Activated CD4-positive, alpha-beta T cell treated with anti-CD3 and anti-CD28 coated beads, Interleukin-2, amount 10 ng/mL, durations not matched to agents 24 days and 14 days (primary cell): Measurements from ENCODE around the gene TRIM33. TPM values are rescaled to one million over a fixed set of nuclear protein-coding genes. Genes with fewer than 3 reads are reported as not detected.

Experiments
- DNase-seq: peaks from one replicate; pipeline ENCODE4 v3.0.0; 2022
- H3K27ac Mint-ChIP-seq: one replicate; pipeline ENCODE4 v1.8.0; 2022; ENCODE audit warnings: mild to moderate bottlenecking, mixed read lengths
- H3K27me3 Mint-ChIP-seq: one replicate; pipeline ENCODE4 v1.8.0; 2022; ENCODE audit warnings: mixed read lengths
- H3K36me3 Mint-ChIP-seq: one replicate; pipeline ENCODE4 v1.8.0; 2022; ENCODE audit warnings: low read depth, mild to moderate bottlenecking, mixed read lengths
- H3K4me1 Mint-ChIP-seq: one replicate; pipeline ENCODE4 v1.8.0; 2021; ENCODE audit warnings: mixed read lengths
- H3K4me3 Mint-ChIP-seq: one replicate; pipeline ENCODE4 v1.8.0; 2022; ENCODE audit warnings: mild to moderate bottlenecking, moderate library complexity, mixed read lengths
- H3K9me3 Mint-ChIP-seq: one replicate; pipeline ENCODE4 v1.8.0; 2021; ENCODE audit warnings: mixed read lengths
- intact Hi-C: fragments of 100-400 bp; cut with micrococcal nuclease; formaldehyde crosslinking; loops from one replicate; pipeline ENCODE4 v1.15.1; 2023
- total RNA-seq: library from RNA; stranded (reverse); gene quantifications from 2 replicates; pipeline ENCODE4 v1.2.3, GENCODE V29; 2022

The TRIM33 gene
- total RNA-seq = 37.7 and 39.7 TPM in 2 replicates

DNA sequence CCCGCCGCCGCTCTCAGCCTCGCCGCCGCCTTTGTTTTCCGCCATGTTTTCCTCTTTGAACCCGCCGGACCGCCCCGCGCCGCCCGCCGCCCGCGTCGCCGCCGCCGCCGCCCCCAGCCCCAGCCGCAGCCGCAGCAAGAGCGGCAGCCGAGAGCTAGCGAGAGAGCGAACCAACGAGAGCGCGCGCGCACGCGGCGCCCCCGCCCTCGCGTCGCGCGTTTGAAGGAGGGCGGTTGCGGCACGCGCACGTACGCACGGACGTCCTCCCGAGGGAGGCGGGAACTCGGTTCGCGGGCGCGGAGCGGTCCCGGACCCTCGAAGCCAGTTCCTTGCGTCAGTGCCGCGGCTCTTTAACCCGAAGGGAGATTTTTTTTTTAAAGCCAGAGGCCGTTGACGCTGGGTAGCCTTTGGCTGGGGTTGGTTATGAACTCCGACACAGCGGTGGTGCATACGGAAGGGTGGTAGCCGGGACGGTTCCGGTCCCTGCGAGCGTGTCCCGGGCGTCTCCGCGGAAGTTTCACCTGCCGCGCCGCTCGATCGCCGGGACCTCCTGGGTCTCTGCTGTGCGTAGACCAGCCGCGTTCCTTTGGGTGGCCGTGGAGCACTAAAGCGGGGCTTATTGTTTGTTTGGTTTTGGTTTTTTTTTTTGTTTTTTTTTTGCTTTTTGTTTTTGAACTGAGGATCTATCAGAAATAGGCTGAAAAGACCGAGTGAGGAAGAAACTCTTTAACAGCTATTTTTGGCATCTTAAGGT, at the start of gene TRIM33:
TRIM33 (minus strand) TSS at position 172 of the 754 bp plus-strand sequence; CDS start at position 45, 127 bp downstream.
- DNase-seq = peak; percentile 98
- Mint-ChIP-seq H3K27ac (peak within 1 kb of the TSS; percentile 98), H3K36me3 (peaks cover 23% of the 10 kb centered on the region), H3K9me3 (no peaks in the 10 kb centered on the region), H3K4me1 (peaks cover 41% of the 10 kb centered on the region), H3K27me3 (peaks cover 2% of the 10 kb centered on the region), H3K4me3 (peak within 1 kb of the TSS; percentile 96)
- intact Hi-C loops = loop anchor here (1.0 to 5.0 kb wide), 9 partner anchors 44 to 1554 kb away; partner anchors contain the start of genes AP4B1, BCAS2, CSDE1 and DENND2C

DNA sequence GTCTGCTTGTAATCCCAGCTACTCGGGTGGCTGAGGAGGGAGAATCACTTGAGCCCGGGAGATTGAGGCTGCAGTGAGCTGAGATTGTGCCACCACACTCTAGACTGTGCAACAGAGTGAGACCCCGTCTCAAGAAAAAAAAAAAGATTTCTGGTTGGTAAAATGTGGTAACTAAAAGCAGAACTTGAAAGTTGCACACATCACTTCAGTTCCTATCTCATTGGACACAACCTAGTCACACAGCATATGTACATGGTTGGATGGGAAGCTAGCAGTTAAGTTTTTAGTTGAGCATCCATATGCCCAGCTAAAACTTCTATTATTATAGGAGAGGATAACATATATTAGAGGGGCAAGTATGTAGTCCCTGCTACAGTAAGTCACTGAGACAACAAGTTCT, 48.4 kb upstream of the TRIM33 start:
- no peak overlapping the region for H3K27ac Mint-ChIP-seq
- DNase-seq = no peak
- intact Hi-C loops = loop anchor here (5.0 kb wide), 1 partner anchor 582 kb away; the partner anchor contains the start of gene OLFML3
- peaks cover 3% of the 10 kb centered on the region for H3K4me1 Mint-ChIP-seq
- H3K9me3 Mint-ChIP-seq = no peaks in the 10 kb centered on the region
- H3K4me3 Mint-ChIP-seq = no peak overlapping the region
- H3K36me3 Mint-ChIP-seq = peaks cover 9% of the 10 kb centered on the region
- no peaks in the 10 kb centered on the region for H3K27me3 Mint-ChIP-seq

DNA sequence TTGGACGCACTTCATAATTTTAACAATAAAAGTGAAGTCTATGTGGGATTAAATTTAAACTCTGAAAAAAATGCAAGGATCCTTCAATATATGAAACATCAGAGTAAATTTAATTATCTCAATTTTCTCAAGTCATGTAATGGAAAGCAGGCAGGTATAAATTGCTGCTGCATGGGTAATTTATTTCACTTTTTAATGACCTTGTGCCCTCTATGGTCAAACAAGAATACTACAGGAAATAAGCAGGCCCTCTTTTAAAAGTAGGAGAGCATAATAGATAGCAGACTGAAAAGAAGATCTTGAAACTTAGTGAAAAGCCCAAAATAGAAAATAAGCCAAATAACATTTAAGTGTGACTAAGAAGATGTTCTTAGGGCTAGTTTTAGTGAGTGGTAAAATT, 47.5 kb upstream of the TRIM33 start:
- Mint-ChIP-seq H3K36me3 (peaks cover 6% of the 10 kb centered on the region), H3K4me3 (no peak overlapping the region), H3K27me3 (no peaks in the 10 kb centered on the region), H3K9me3 (no peaks in the 10 kb centered on the region), H3K4me1 (peaks cover 3% of the 10 kb centered on the region), H3K27ac (no peak overlapping the region)
- DNase-seq = no peak
- intact Hi-C loops = loop anchor here (1.0 to 5.0 kb wide), 2 partner anchors 212 to 581 kb away; partner anchors contain the start of gene OLFML3

DNA sequence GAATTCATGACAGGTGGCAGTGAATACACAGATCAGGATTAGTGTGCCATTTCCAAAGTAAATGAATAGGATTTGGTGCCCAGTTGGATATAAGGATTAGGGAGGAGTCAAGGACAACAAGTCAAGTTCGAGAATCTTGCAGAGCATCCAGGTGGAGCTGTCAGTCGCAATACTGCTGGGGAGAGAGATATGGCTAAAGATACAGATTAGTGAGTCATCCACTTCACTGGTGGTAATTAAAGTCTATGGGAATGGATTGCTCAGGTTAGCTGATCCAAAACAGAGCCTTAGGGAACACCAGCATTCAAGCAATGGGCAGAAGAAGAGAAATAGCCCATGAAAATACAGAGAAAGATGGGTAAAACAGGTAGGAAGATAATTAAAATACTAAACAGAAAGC, 43.6 kb upstream of the TRIM33 start:
- no peaks in the 10 kb centered on the region for H3K9me3 Mint-ChIP-seq
- no peak overlapping the region for H3K4me3 Mint-ChIP-seq
- H3K27ac Mint-ChIP-seq = no peak overlapping the region
- no peaks in the 10 kb centered on the region for H3K4me1 Mint-ChIP-seq
- no peaks in the 10 kb centered on the region for H3K36me3 Mint-ChIP-seq
- intact Hi-C loops = no loop called here
- no peaks in the 10 kb centered on the region for H3K27me3 Mint-ChIP-seq
- no peak for DNase-seq

DNA sequence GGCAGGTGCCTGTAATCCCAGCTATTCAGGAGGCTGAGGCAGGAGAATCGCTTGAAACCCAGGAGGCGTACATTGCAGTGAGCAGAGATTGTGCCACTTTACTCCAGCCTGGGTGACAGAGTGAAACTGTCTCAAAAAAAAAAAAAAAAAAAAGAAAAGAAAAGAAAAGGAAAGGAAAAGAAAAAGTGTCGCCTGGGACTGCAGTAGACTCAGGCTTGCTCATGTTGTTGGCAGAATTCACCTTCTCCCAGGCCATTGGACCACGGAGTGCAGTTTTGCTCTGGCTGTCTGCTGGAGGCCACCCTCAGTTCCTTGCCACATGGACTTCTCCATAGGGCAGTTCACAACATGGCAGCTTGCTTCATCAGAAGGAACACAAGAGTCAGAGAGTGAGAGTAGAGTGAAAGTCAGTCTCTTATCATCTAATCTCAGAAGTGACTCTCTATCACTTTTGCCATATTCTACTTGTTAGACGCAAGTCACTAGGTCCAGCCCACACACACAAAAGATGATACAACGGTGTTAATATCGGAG, 41.2 kb upstream of the TRIM33 start:
- no peak for DNase-seq
- H3K9me3 Mint-ChIP-seq = no peaks in the 10 kb centered on the region
- H3K27me3 Mint-ChIP-seq = no peaks in the 10 kb centered on the region
- no peaks in the 10 kb centered on the region for H3K36me3 Mint-ChIP-seq
- no peak overlapping the region for H3K27ac Mint-ChIP-seq
- H3K4me3 Mint-ChIP-seq = no peak overlapping the region
- intact Hi-C loops = no loop called here
- no peaks in the 10 kb centered on the region for H3K4me1 Mint-ChIP-seq

DNA sequence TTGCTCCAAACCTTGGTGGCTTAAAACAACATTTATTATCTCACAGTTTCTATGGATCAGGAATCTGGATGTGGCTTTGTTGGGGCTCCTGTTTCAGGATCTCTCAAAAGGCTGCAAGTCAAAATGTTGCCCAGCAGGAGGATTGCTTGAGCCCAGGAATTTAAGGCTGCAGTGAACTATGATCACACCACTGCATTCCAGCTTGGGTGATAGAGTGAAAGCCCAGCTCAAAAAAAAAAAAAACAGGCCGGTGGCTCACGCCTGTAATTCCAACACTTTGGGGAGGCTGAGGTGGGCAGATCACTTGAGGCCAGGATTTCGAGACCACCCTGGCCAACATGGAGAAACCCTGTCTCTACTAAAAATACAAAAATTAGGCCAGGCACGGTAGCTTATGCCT, 40.4 kb upstream of the TRIM33 start:
- Mint-ChIP-seq H3K9me3 (no peaks in the 10 kb centered on the region), H3K4me1 (no peaks in the 10 kb centered on the region), H3K27me3 (no peaks in the 10 kb centered on the region), H3K27ac (no peak overlapping the region), H3K4me3 (no peak overlapping the region), H3K36me3 (no peaks in the 10 kb centered on the region)
- intact Hi-C loops = no loop called here
- no peak for DNase-seq

DNA sequence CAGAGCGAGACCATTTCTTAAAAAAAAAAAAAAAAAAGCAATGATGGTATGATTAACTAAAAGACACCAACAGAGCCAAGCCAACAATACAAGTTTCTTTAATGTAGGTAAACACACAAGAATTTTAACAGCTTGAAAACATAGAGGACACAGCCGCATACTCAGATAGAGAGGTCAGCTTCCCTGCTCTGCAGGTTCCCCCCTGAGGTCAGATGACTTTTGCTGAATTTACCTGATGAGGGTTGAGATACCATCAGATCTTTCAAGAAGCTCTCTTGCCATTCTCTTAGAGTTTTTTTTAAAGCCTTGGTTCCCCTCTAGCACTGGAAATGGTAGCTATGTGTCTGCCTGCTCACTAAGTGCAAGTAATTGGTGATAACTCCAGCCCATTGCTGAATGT, 39.3 kb upstream of the TRIM33 start:
- no peaks in the 10 kb centered on the region for H3K36me3 Mint-ChIP-seq
- no peaks in the 10 kb centered on the region for H3K4me1 Mint-ChIP-seq

DNA sequence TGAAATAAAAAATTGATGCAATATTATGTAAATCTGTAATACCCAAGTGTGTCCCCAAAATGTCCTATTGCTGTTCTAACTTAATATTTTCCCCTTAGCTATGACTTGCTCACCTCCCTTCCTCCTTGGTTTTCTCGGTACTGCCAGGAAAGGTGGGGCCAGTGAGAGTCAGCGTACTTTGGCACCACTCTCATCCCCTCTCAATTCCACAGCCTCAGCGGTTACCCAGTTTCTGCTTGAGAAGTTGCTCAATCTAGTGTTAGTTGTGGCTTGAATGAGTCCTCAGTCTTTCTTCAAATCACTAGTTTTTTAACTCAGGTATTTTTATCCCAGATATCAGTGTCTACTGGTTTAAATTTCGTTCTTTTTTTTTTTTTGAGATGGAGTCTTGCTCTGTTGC, 38.1 kb upstream of the TRIM33 start:
- DNase-seq = no peak
- H3K4me1 Mint-ChIP-seq = no peaks in the 10 kb centered on the region
- H3K9me3 Mint-ChIP-seq = no peaks in the 10 kb centered on the region
- no peaks in the 10 kb centered on the region for H3K36me3 Mint-ChIP-seq
- H3K4me3 Mint-ChIP-seq = no peak overlapping the region
- no peak overlapping the region for H3K27ac Mint-ChIP-seq
- intact Hi-C loops = no loop called here
- peaks cover 2% of the 10 kb centered on the region for H3K27me3 Mint-ChIP-seq

More for the DNA sequence above, 39.3 kb upstream of the TRIM33 start:
- Mint-ChIP-seq H3K27ac (no peak overlapping the region), H3K9me3 (no peaks in the 10 kb centered on the region), H3K4me3 (no peak overlapping the region), H3K27me3 (peaks cover 2% of the 10 kb centered on the region)
- DNase-seq = no peak
- intact Hi-C loops = no loop called here

DNA sequence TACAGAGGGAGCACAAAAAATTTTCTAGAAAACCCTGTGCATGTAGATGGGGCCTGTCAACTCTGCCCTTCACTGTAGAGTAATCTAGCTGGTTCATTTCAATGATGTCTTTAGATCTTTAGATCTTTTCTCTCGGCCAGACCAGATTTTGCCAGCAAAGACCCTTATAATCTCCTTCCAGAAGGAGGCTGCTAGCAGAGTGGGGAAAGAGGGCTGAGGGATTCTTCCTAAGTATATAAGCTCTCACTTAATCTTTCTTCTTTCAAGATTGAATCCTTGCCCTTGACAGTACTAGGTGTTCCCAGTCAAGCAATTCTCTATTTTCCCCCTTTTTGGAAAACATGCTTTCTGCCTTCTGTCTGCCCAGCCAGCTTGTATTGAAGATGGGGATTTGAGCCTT, 36.1 kb upstream of the TRIM33 start:
- Mint-ChIP-seq H3K4me3 (no peak overlapping the region), H3K27me3 (peaks cover 2% of the 10 kb centered on the region), H3K36me3 (no peaks in the 10 kb centered on the region), H3K4me1 (no peaks in the 10 kb centered on the region), H3K9me3 (no peaks in the 10 kb centered on the region), H3K27ac (no peak overlapping the region)
- no peak for DNase-seq
- intact Hi-C loops = no loop called here

DNA sequence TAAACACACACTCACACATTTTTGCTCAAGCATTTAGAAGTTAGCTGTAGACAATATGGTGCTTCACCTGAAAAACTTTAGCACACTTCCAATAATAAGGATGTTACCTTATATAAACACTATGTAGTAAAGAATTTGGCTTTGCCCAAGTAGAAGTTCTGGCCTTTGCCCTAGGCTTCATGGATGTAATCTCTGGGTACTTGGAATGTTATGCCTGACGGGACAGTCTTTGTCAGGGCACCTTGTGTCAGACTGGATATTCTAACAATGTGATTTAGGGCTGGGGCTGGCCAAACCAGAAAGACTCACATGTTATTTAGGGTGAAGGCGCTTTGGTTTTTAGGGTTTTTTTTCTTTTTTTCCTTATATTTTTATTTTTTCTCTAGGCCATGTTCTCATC, 34.8 kb upstream of the TRIM33 start:
- no peak overlapping the region for H3K4me3 Mint-ChIP-seq
- H3K4me1 Mint-ChIP-seq = no peaks in the 10 kb centered on the region
- H3K27me3 Mint-ChIP-seq = peaks cover 2% of the 10 kb centered on the region
- no peak overlapping the region for H3K27ac Mint-ChIP-seq
- no peaks in the 10 kb centered on the region for H3K36me3 Mint-ChIP-seq
- DNase-seq = no peak
- no peaks in the 10 kb centered on the region for H3K9me3 Mint-ChIP-seq
- intact Hi-C loops = no loop called here

DNA sequence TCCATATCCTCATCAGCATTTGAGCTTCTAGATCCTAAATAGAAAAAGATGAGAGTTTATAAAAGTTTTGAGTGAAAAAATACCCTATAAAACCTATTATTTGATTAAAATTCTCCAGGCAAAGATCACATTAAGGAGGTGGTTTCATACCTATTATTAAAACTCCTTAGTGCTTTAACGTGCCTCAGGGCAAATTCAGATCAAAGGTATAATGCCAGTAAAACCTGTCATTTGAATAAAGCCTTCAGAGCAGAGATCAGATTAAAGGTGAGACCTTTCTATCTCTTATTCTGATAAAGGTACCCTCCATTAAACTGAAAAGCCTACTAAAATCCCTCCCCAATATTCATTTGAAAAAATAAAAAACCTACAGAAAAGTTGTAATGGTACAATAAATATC, 34.3 kb upstream of the TRIM33 start:
- Mint-ChIP-seq H3K36me3 (no peaks in the 10 kb centered on the region), H3K4me3 (no peak overlapping the region), H3K27me3 (peaks cover 4% of the 10 kb centered on the region), H3K4me1 (no peaks in the 10 kb centered on the region), H3K27ac (no peak overlapping the region), H3K9me3 (no peaks in the 10 kb centered on the region)
- intact Hi-C loops = no loop called here
- no peak for DNase-seq

DNA sequence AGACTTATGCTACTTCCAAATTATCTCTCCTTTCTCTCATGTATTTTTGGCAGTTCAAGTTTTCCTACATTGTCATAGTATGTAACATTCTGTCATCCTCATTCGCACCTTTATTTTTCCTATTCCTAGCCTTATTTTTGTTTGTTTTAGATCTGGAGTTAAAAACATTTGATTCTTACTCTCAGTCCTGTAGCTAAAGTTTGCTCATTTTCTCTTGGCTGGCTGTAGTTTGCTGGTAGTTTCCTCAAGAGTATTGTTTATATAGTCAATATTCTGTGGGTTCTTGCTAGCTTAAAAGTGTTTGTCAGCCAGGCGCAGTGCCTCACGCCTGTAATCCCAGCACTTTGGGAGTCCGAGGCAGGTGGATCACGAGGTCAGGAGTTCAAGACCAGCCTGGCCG, 29.8 kb upstream of the TRIM33 start:
- DNase-seq = no peak
- no peaks in the 10 kb centered on the region for H3K9me3 Mint-ChIP-seq
- H3K4me3 Mint-ChIP-seq = no peak overlapping the region
- H3K27me3 Mint-ChIP-seq = peaks cover 6% of the 10 kb centered on the region
- intact Hi-C loops = no loop called here
- no peak overlapping the region for H3K27ac Mint-ChIP-seq
- no peaks in the 10 kb centered on the region for H3K4me1 Mint-ChIP-seq
- H3K36me3 Mint-ChIP-seq = no peaks in the 10 kb centered on the region

DNA sequence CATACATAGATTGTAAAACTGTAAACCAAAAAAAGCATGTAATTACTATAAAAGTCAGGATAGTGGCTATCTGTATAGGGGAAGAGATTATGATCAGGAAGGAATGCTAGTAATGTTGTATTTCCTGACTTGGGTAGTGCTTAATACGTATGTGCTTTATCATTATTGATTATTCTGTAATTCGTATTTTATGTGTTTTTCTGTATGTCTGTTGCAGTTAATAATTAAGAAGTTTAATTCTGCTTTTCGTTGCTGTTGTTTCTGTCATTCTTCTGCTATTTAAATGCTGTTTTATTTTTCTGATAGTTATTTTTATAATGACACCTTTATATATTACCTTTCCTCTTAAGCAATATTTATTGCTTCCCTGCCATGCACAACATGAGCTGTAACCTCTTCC, 29.3 kb upstream of the TRIM33 start:
- H3K27ac Mint-ChIP-seq = no peak overlapping the region

DNA sequence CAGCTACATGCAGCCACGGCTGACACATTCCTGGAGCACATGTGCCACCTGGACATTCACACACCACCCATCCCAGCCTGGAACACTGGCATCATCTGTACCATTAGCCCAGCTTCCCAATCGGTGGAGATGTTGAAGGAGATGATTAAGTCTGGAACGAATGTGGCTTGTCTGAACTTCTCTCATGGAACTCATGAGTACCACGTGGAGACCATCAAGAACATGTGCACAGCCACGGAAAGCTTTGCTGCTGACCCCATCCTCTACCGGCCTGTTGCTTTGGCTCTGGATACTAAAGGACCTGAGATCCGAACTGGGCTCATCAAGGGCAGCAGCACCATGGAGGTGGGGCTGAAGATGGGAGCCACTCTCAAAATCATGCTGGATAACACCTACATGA, 25.0 kb upstream of the TRIM33 start:
- H3K27ac Mint-ChIP-seq = no peak overlapping the region
- H3K27me3 Mint-ChIP-seq = peaks cover 4% of the 10 kb centered on the region
- H3K9me3 Mint-ChIP-seq = no peaks in the 10 kb centered on the region
- no peak for DNase-seq
- no peaks in the 10 kb centered on the region for H3K4me1 Mint-ChIP-seq
- no peaks in the 10 kb centered on the region for H3K36me3 Mint-ChIP-seq
- intact Hi-C loops = no loop called here
- H3K4me3 Mint-ChIP-seq = no peak overlapping the region

More for the DNA sequence above, 29.3 kb upstream of the TRIM33 start:
- no peaks in the 10 kb centered on the region for H3K36me3 Mint-ChIP-seq
- no peaks in the 10 kb centered on the region for H3K9me3 Mint-ChIP-seq
- intact Hi-C loops = no loop called here
- no peaks in the 10 kb centered on the region for H3K4me1 Mint-ChIP-seq
- H3K27me3 Mint-ChIP-seq = peaks cover 4% of the 10 kb centered on the region
- no peak overlapping the region for H3K4me3 Mint-ChIP-seq
- DNase-seq = no peak
